ENCODE measurements around the gene PSD4. TPM values are rescaled to one million over a fixed set of nuclear protein-coding genes. Genes with fewer than 3 reads are reported as not detected.

PSD4 gene
- total and polyA plus RNA-seq, 2 of the 8 experiments (the other 6 are each of a cell fraction or from before 2014, with no cell fraction given): 0.53 to 1.2 TPM

- TF ChIP-seq RNF2 (IDR thresholded peaks at IDR 0.05; ENCODE audit: borderline replicate concordance, low read depth, low read length, missing control alignments, poor library complexity, severe bottlenecking): no peak
- TF ChIP-seq SIRT6 (IDR thresholded peaks at IDR 0.05; ENCODE audit: low read length): no peak
Observed at GRCh38 chr2:113124984-113125855, 48.6 kb upstream of the PSD4 start (continued).
